Mucosa of rectum (tissue), 2 donors: Measurements from ENCODE around the gene PMM1.
A peak's percentile ranks its signal among the peaks of the same experiment; 100 is the strongest.

Experiments used
- H3K27ac ChIP-seq, 2 donors: one replicate each; pipeline ENCODE4 v1.7.0; 2013; ENCODE audit warnings: inconsistent platforms in 2 of 2, low read depth in 2 of 2, low read length in 2 of 2
- H3K27me3 ChIP-seq, 2 donors: one replicate each; pipeline ENCODE4 v1.7.0; 2013; ENCODE audit warnings: low read length in 2 of 2; ENCODE audit not compliant: control insufficient read depth in 2 of 2, insufficient read depth in 2 of 2
- H3K36me3 ChIP-seq, 2 donors: one replicate each; pipeline ENCODE4 v1.7.0; 2013; ENCODE audit warnings: low read length in 2 of 2; ENCODE audit not compliant: control insufficient read depth in 2 of 2, insufficient read depth in 2 of 2
- H3K4me1 ChIP-seq, 2 donors: one replicate each; pipeline ENCODE4 v1.7.0; 2013; ENCODE audit warnings: low read length in 2 of 2, mild to moderate bottlenecking in 1 of 2; ENCODE audit not compliant: control insufficient read depth in 2 of 2, insufficient read depth in 2 of 2
- H3K4me3 ChIP-seq, 2 donors: one replicate each; pipeline ENCODE4 v1.7.0; 2013; ENCODE audit warnings: low read length in 2 of 2
- H3K9ac ChIP-seq, 2 donors: one replicate each; pipeline ENCODE4 v1.7.0; 2013; ENCODE audit warnings: low read length in 2 of 2, low read depth in 1 of 2, mild to moderate bottlenecking in 1 of 2
- H3K9me3 ChIP-seq, 2 donors: one replicate each; pipeline ENCODE4 v1.7.0; 2013; ENCODE audit warnings: low read length in 2 of 2; ENCODE audit not compliant: control insufficient read depth in 2 of 2
- donor health status: healthy.
- donor health status: Normal muscosa, but diverticular disease.

Gene PMM1

DNA sequence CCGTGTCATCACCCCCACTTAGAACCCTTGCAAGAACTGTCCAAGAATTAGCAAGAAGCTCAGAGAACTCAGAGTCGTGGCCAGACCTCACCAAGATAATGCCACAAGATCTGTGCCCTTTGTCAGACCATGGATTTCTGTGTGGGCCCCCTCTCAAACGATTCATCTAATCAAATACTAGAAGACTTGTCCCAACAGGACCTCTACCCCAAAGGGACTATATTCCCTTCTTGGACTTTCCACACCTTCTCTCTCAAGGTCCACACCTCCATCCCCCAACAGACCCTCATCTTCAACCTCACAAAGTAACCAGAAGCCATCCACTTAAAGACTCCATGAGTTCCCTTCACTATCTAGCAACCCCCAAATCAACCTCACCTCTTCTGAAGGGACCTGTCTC is 48.2 kb downstream of the PMM1 start:
- H3K9ac ChIP-seq: no peak overlapping the region
- no peak overlapping the region for H3K4me3 ChIP-seq
- peaks cover 8 to 17% of the 10 kb centered on the region in 2 donors for H3K4me1 ChIP-seq

DNA sequence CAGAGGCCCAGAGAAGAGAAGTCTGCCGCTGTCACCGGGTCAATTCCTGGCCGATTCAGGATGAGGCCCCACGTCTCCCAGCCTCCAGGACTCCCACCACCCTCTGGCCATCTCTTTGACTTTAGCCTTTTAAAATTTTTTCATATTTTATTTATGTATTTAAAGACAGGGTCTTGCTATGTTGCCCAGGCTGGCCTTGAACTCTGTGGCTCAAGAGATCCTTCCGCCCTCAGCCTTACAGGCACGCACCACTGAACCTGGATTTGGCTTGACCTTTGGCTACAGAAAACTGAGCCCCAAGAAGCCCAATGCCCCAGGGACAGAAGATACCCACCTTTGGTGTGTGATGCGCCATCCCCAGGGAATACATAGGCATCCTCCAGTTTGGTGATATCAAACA is 49.3 kb downstream of the PMM1 start:
- Histone ChIP-seq H3K9ac (no peak overlapping the region), H3K4me1 (peaks cover 8 to 17% of the 10 kb centered on the region in 2 donors), H3K27me3 (no peaks in the 10 kb centered on the region), H3K27ac (no peak overlapping the region), H3K36me3 (peaks cover 6 to 9% of the 10 kb centered on the region in 2 donors), H3K9me3 (no peaks in the 10 kb centered on the region), H3K4me3 (no peak overlapping the region)

More for the DNA sequence above, 48.2 kb downstream of the PMM1 start:
- H3K9me3 ChIP-seq: no peaks in the 10 kb centered on the region
- no peak overlapping the region for H3K27ac ChIP-seq
- H3K36me3 ChIP-seq: peaks cover 6 to 9% of the 10 kb centered on the region in 2 donors
- H3K27me3 ChIP-seq: no peaks in the 10 kb centered on the region

DNA sequence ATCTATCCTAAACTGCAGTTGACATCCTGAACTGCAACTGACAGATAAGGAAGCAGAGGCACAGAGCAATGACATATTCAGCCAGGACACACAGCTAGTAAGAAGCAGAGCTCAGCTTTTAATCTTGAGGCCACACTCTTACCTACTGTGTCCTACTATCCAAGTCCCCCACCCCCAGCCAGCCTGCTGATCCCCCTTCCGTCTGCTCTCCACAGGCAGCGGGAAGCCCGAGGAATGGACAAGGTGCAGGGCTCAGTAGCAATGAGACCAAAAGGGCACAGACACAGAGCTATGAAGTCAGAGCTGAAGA is 49.7 kb downstream of the PMM1 start:
- no peak overlapping the region for H3K4me3 ChIP-seq
- peaks cover 6 to 9% of the 10 kb centered on the region in 2 donors for H3K36me3 ChIP-seq
- no peak overlapping the region for H3K9ac ChIP-seq
- H3K27me3 ChIP-seq: no peaks in the 10 kb centered on the region
- peaks cover 7 to 17% of the 10 kb centered on the region in 2 donors for H3K4me1 ChIP-seq
- H3K9me3 ChIP-seq: no peaks in the 10 kb centered on the region
- H3K27ac ChIP-seq: no peak overlapping the region

DNA sequence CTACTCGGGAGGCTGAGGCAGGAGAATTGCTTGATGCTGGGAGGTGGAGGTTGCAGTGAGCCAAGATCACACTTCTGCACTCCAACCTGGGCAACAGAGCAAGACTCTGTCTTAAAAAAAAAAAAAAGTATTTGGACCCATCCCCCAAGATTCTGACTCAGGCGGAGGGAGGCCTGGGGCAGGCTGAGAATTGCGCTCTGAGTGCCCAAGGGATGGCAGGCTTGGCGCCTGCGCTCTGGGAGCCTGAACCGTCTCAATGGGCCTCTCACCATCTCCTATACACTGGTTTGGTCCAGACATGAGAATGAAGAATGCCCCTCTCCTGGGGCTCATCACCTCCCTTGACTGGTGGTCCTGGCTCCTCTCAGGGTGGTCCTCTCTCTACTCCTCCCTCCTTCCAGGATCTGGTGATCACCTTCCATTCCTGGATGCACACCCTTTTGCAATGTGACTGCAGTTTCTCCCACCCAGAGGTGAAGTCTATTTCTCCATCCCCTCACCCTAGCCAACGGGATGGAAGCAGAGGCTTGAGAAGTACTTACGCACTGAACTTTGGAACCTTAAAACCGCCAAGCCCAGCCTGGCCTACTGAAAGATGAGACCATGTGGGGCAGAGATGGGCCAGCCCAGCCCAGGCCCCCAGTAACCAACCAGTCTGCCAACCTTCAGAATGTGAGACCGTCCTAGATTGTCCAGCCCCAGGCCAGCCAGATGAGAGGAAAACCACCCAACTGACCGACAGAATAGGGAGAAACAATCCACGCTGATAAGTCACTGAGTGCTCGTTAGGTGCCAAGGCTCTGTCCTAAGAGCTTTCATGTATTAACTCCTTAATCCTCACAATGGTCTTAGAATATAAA is 50.3 kb downstream of the PMM1 start:
- H3K27me3 ChIP-seq: no peaks in the 10 kb centered on the region
- H3K36me3 ChIP-seq: peaks cover 6 to 9% of the 10 kb centered on the region in 2 donors
- peaks cover 2 to 14% of the 10 kb centered on the region in 2 donors for H3K4me1 ChIP-seq
- H3K9me3 ChIP-seq: no peaks in the 10 kb centered on the region
- H3K4me3 ChIP-seq: no peak overlapping the region
- H3K27ac ChIP-seq: peak overlapping the region in 1 of 2 donors; percentile 13
- H3K9ac ChIP-seq: no peak overlapping the region

DNA sequence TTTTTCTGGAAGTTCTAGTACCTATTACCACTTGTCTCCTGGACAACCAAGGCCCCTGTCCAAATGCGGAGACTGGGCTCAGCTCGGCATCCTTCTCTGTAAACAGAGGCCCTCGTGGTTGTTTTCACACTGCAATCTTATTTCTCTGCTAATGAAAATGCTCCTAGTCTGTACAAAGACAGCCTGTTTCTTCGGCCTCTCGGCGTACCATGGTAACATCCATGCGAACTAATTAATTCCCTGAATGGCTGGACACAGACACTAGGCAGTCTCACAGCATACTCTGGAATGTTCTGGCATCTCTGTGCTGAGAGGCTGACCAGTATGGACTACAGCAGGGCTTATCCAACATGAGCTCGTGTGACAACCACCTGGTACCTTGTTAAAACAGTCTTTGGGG is 51.1 kb downstream of the PMM1 start:
- H3K27me3 ChIP-seq: no peaks in the 10 kb centered on the region
- no peak overlapping the region for H3K9ac ChIP-seq
- H3K27ac ChIP-seq: no peak overlapping the region
- H3K36me3 ChIP-seq: peaks cover 9 to 13% of the 10 kb centered on the region in 2 donors
- no peaks in the 10 kb centered on the region for H3K9me3 ChIP-seq
- H3K4me3 ChIP-seq: no peak overlapping the region
- H3K4me1 ChIP-seq: peaks cover 2 to 10% of the 10 kb centered on the region in 2 donors

DNA sequence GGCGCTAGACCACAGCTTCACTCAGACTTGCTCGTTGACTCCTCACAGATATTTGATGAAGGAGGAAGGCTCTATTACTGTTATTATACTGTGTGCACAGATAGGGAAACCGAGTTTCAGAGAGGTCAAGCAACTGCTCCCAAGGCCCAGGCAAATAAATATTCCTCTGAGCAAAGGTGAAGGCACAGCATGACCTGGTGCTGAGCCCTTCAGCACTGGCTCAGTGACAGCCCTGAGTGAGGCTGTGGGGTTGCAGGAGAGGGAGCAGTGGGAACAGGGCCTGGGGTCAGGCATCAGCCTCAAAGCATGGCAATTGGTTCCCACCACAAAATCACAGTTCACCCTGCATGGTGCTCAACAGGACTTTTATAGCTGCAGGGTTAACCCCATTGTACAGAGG is 52.4 kb downstream of the PMM1 start:
- H3K27me3 ChIP-seq: no peaks in the 10 kb centered on the region
- H3K36me3 ChIP-seq: peaks cover 12 to 14% of the 10 kb centered on the region in 2 donors
- peaks cover 2 to 4% of the 10 kb centered on the region in 2 donors for H3K4me1 ChIP-seq
- no peak overlapping the region for H3K9ac ChIP-seq
- no peak overlapping the region for H3K27ac ChIP-seq
- no peak overlapping the region for H3K4me3 ChIP-seq
- no peaks in the 10 kb centered on the region for H3K9me3 ChIP-seq

DNA sequence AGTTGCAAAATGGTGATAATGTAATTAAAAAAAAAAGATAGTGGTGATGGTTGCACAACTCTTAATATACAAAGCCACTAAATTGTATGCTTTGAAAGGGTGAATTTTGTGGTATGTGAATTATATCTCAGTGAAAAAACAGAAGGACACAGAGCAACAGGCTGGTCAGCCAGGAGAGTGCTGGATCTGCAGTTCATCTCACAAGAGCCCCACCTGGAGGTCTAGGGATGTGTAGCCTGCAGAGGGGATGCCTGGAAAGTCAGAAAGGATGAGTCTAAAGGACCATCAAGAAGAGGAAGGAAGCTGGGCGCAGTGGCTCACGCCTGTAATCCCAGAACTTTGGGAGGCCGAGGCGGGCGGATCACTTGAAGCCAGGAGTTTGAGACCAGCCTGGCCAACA is 54.4 kb downstream of the PMM1 start:
- Histone ChIP-seq H3K4me3 (no peak overlapping the region), H3K27me3 (no peaks in the 10 kb centered on the region), H3K9ac (no peak overlapping the region), H3K36me3 (peaks cover 26 to 30% of the 10 kb centered on the region in 2 donors), H3K27ac (no peak overlapping the region), H3K9me3 (no peaks in the 10 kb centered on the region), H3K4me1 (peaks cover 2 to 4% of the 10 kb centered on the region in 2 donors)

DNA sequence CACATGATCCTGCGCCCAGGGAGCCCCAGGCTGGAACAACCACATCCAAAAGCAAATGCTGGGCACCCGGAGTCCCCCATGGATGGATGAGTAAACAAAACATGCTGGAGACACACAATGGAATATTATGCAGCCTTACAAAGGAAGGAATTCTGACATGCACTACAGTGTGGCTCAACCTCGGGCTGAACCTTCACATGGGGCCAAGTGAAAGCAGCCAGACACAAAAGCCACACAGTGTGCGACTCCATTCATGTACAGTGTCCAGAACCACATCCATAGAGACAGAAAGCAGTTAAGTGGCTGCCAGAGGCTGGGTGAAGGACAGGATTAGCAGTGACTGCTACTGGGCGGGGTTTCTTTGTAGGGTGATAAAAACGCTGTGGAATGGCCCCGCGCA is 55.4 kb downstream of the PMM1 start:
- H3K4me3 ChIP-seq: no peak overlapping the region
- peaks cover 25 to 32% of the 10 kb centered on the region in 2 donors for H3K36me3 ChIP-seq
- H3K27me3 ChIP-seq: no peaks in the 10 kb centered on the region
- H3K4me1 ChIP-seq: peaks cover 0 to 2% of the 10 kb centered on the region in 2 donors
- no peak overlapping the region for H3K9ac ChIP-seq
- H3K9me3 ChIP-seq: no peaks in the 10 kb centered on the region
- H3K27ac ChIP-seq: no peak overlapping the region

DNA sequence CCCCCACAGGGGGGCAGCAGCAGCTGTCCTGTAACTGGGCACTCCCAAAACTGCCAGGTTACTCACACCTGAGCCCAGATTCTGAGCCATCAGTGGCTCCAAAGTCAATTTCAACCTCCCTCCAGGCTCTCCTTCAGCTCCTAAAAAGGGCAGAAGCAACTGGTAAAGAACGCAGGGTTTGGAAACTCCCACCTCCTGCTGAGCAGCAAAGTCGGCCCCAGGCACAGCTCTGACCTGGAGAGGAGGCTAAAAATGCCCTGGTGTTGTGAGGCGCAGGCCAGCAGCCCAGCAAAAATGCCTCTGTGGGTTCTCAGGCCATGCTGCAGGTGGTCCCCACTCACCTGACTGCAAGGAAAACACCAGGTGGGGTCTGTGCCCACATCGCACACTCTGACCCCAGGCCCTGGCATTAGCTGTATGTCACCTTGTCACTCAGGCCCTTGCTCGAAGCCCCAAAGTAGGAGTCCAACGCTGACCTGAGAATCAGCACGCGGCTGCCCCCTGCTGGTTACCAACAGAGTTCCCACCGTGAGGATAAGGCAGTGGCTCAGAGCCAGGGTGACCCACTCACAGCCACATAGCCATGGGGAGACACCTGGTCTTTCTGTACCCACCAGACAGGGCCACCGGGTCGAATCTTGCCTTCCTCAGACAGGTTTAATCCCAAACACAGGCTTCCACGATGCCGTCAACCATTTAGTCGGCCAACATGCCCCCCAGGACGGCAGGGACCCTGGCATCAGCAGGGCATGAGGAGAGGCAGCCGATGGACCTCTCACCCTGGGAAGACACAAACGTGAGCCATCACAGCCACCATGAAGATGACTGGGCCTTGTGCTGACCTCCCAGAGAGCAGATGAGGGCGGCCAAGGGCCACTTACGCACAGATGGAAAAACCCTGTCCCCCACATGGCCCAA is 56.5 kb downstream of the PMM1 start:
- Histone ChIP-seq H3K36me3 (peaks cover 35 to 43% of the 10 kb centered on the region in 2 donors), H3K27me3 (no peaks in the 10 kb centered on the region), H3K4me1 (peaks cover 0 to 2% of the 10 kb centered on the region in 2 donors), H3K4me3 (no peak overlapping the region), H3K9me3 (no peaks in the 10 kb centered on the region), H3K9ac (no peak overlapping the region), H3K27ac (no peak overlapping the region)
